HL-60/S4 (cell line): ENCODE results near the gene CEP112.
"Not testable (repeated sequence)": the region's sequence is repeated elsewhere in the genome, so short reads cannot be mapped to it uniquely, and the experiment has no call there.

Experiments
- in situ Hi-C: fragments of 300-500 bp; cut with MboI; formaldehyde crosslinking; loops from 2 replicates; pipeline ENCODE4 v1.14.3; 2022; ENCODE audit warnings: low sequenced_read_pairs

CEP112 gene

GRCh38 chr17:65707780-65708179 is 484.2 kb downstream of the CEP112 start:
- in situ Hi-C loops = no loop called here

GRCh38 chr17:65704731-65705130 is 487.2 kb downstream of the CEP112 start:
- in situ Hi-C loops = no loop called here

- in situ Hi-C loops = no loop called here
These were observed 488.0 kb downstream of the CEP112 start for GRCh38 chr17:65703891-65704290.

- in situ Hi-C loops = no loop called here
These were observed 492.5 kb downstream of the CEP112 start for GRCh38 chr17:65699459-65699858.

GRCh38 chr17:65698381-65699061 is 493.4 kb downstream of the CEP112 start:
- in situ Hi-C loops = no loop called here

- in situ Hi-C loops = no loop called here
These were observed 494.3 kb downstream of the CEP112 start for GRCh38 chr17:65697661-65698060.

GRCh38 chr17:65696739-65697394 is 495.1 kb downstream of the CEP112 start:
- in situ Hi-C loops = no loop called here

- in situ Hi-C loops = no loop called here
These were observed 497.3 kb downstream of the CEP112 start for GRCh38 chr17:65694601-65695000.

- in situ Hi-C loops = no loop called here
These were observed 501.2 kb downstream of the CEP112 start for GRCh38 chr17:65690626-65691310.

- in situ Hi-C loops = no loop called here
These were observed 503.6 kb downstream of the CEP112 start for GRCh38 chr17:65688307-65688706.

GRCh38 chr17:65685110-65685509 is 506.8 kb downstream of the CEP112 start:
- in situ Hi-C loops = no loop called here

GRCh38 chr17:65684631-65685030 is 507.3 kb downstream of the CEP112 start:
- in situ Hi-C loops = no loop called here

- in situ Hi-C loops = no loop called here
These were observed 508.5 kb downstream of the CEP112 start for GRCh38 chr17:65683428-65683827.

- in situ Hi-C loops = not testable (repeated sequence)
These were observed 510.2 kb downstream of the CEP112 start for GRCh38 chr17:65681763-65682162.

GRCh38 chr17:65679165-65679845 is 512.6 kb downstream of the CEP112 start:
- in situ Hi-C loops = no loop called here

GRCh38 chr17:65678546-65678945 is 513.4 kb downstream of the CEP112 start:
- in situ Hi-C loops = no loop called here

GRCh38 chr17:65677932-65678331 is 514.0 kb downstream of the CEP112 start:
- in situ Hi-C loops = no loop called here

- in situ Hi-C loops = no loop called here
These were observed 517.5 kb downstream of the CEP112 start for GRCh38 chr17:65674246-65675045.

GRCh38 chr17:65670667-65671371 is 521.1 kb downstream of the CEP112 start:
- in situ Hi-C loops = no loop called here

GRCh38 chr17:65668211-65668610 is 523.7 kb downstream of the CEP112 start:
- in situ Hi-C loops = no loop called here
